ENCODE measurements around the gene BSDC1. TPM values are rescaled to one million over a fixed set of nuclear protein-coding genes. Genes with fewer than 3 reads are reported as not detected.
A peak's percentile ranks its signal among the peaks of the same experiment; 100 is the strongest.

The BSDC1 gene
- total RNA-seq, 4 donors from 2014 or later: 60.6 to 88.7 (median 83.8) TPM

- Histone ChIP-seq H3K27me3 (no peaks in the 10 kb centered on the region), H3K36me3 (peaks cover 0 to 43% (median 0%) of the 10 kb centered on the region in 3 donors), H3K4me3 (peak overlapping the region; percentile 54 to 98 (median 80)), H3K27ac (peak overlapping the region; percentile 95 to 98 (median 97)), H3K9me3 (no peaks in the 10 kb centered on the region), H3K4me1 (peaks cover 3 to 51% (median 17%) of the 10 kb centered on the region in 4 donors)
- TF ChIP-seq EP300 (IDR thresholded peaks at IDR 0.05) (no peak), POLR2A (IDR thresholded peaks at IDR 0.05) (no peak), CTCF (IDR thresholded peaks at IDR 0.05) (no peak)
- no peak for DNase-seq (ENCODE audit: low spot score in 2 of 2)
- 29 to 50% methylated on average over 1 of the region's 1 CpG for WGBS, 2 donors
These were observed 1.1 kb downstream of the BSDC1 start for GRCh38 chr1:32393136-32393535.

GRCh38 chr1:32392325-32392724 lies 1.9 kb downstream of the BSDC1 start:
- Histone ChIP-seq H3K9me3 (no peaks in the 10 kb centered on the region), H3K4me3 (no peak overlapping the region), H3K27ac (no peak overlapping the region), H3K27me3 (no peaks in the 10 kb centered on the region), H3K36me3 (peaks cover 0 to 51% (median 0%) of the 10 kb centered on the region in 3 donors), H3K4me1 (peaks cover 3 to 51% (median 17%) of the 10 kb centered on the region in 4 donors)
- no peak for TF ChIP-seq EP300 (IDR thresholded peaks at IDR 0.05)
- TF ChIP-seq CTCF (IDR thresholded peaks at IDR 0.05): no peak
- no peak for TF ChIP-seq POLR2A (IDR thresholded peaks at IDR 0.05)
- no peak for DNase-seq (ENCODE audit: low spot score in 2 of 2)
- WGBS, 2 donors: 61 to 63% methylated on average over 3 of the region's 3 CpGs

GRCh38 chr1:32390904-32391870 lies 3.1 kb downstream of the BSDC1 start:
- Histone ChIP-seq H3K27ac (no peak overlapping the region), H3K27me3 (no peaks in the 10 kb centered on the region), H3K4me3 (no peak overlapping the region), H3K36me3 (peaks cover 0 to 63% (median 0%) of the 10 kb centered on the region in 3 donors), H3K9me3 (no peaks in the 10 kb centered on the region), H3K4me1 (peaks cover 3 to 51% (median 17%) of the 10 kb centered on the region in 4 donors)
- TF ChIP-seq EP300 (IDR thresholded peaks at IDR 0.05): no peak
- TF ChIP-seq CTCF (IDR thresholded peaks at IDR 0.05): no peak
- no peak for TF ChIP-seq POLR2A (IDR thresholded peaks at IDR 0.05)
- no peak for DNase-seq (ENCODE audit: low spot score in 2 of 2)
- WGBS, 2 donors: 67 to 75% methylated on average over 8 of the region's 8 CpGs

- Histone ChIP-seq H3K4me1 (peaks cover 3 to 43% (median 14%) of the 10 kb centered on the region in 4 donors), H3K36me3 (peaks cover 0 to 88% (median 0%) of the 10 kb centered on the region in 3 donors)
- TF ChIP-seq EP300 (IDR thresholded peaks at IDR 0.05) (no peak), CTCF (IDR thresholded peaks at IDR 0.05) (no peak), POLR2A (IDR thresholded peaks at IDR 0.05) (no peak)
These were observed 5.6 kb downstream of the BSDC1 start for GRCh38 chr1:32388641-32389040.

More at GRCh38 chr1:32388641-32389040, 5.6 kb downstream of the BSDC1 start:
- WGBS, 2 donors: 84 to 88% methylated on average over 6 of the region's 6 CpGs
- no peak for DNase-seq (ENCODE audit: low spot score in 2 of 2)
- Histone ChIP-seq H3K9me3 (no peaks in the 10 kb centered on the region), H3K27ac (no peak overlapping the region), H3K4me3 (no peak overlapping the region), H3K27me3 (no peaks in the 10 kb centered on the region)
